IMR-90 (cell line): ENCODE results near the gene DAPK1.

Experiments used
- CTCF ChIP-seq: conservative IDR thresholded peaks from 2 replicates; pipeline ENCODE4 v1.5.1; 2012; ENCODE audit warnings: mild to moderate bottlenecking, low read depth, low read length, improper control_type of control experiment
- FOS ChIP-seq: fragments of 150-350 bp; IDR thresholded peaks from 2 replicates; pipeline ENCODE4 v1.6.1; 2016; ENCODE audit warnings: low read depth, low read length
- MAZ ChIP-seq: IDR thresholded peaks from 2 replicates; pipeline ENCODE4 v1.6.1; 2012; ENCODE audit warnings: low read depth, mild to moderate bottlenecking, low read length, improper control_type of control experiment, moderate library complexity, borderline replicate concordance
- MXI1 ChIP-seq: IDR thresholded peaks from 2 replicates; pipeline ENCODE4 v1.6.1; 2012; ENCODE audit warnings: low read depth, mild to moderate bottlenecking, low read length, moderate library complexity, borderline replicate concordance
- NFE2L2 ChIP-seq: fragments of 150-350 bp; IDR thresholded peaks from 2 replicates; pipeline ENCODE4 v1.6.1; 2016; ENCODE audit warnings: low read depth, mild to moderate bottlenecking, low read length
- POLR2A ChIP-seq: IDR thresholded peaks from 2 replicates; pipeline ENCODE4 v1.6.1; 2012; ENCODE audit warnings: mild to moderate bottlenecking, low read depth, low read length
- RAD21 ChIP-seq: IDR thresholded peaks from 2 replicates; pipeline ENCODE4 v1.6.1; 2012; ENCODE audit warnings: low read length, improper control_type of control experiment
- RCOR1 ChIP-seq: IDR thresholded peaks from 2 replicates; pipeline ENCODE4 v1.6.1; 2012; ENCODE audit warnings: mild to moderate bottlenecking, low read length, improper control_type of control experiment; ENCODE audit not compliant: insufficient replicate concordance
- SMC3 ChIP-seq: fragments of 150-350 bp; IDR thresholded peaks from 2 replicates; pipeline ENCODE4 v1.6.1; 2016; ENCODE audit warnings: low read depth, mild to moderate bottlenecking, antibody characterized with exemption, low read length, moderate library complexity

GRCh38 chr9:87628346-87628745 is 130.7 kb downstream of the DAPK1 start:
- no peak for TF ChIP-seq CTCF
- TF ChIP-seq SMC3: no peak
- TF ChIP-seq MAZ: no peak
- no peak for TF ChIP-seq POLR2A
- no peak for TF ChIP-seq FOS
- TF ChIP-seq RCOR1: no peak
- TF ChIP-seq MXI1: no peak
- no peak for TF ChIP-seq RAD21
- no peak for TF ChIP-seq NFE2L2
